ENCODE results near the gene PYCR2.
"Not testable (repeated sequence)": the region's sequence is repeated elsewhere in the genome, so short reads cannot be mapped to it uniquely, and the experiment has no call there.

Gene PYCR2

GRCh38 chr1:225923692-225924555 lies at the start of gene PYCR2:
Gene PYCR2 (minus strand): TSS chr1:225924250. CDS start chr1:225924110, 140 bp downstream.
- peak; percentile 85 to 93 (median 92) for DNase-seq (ENCODE audit: low read depth in 2 of 3, low spot score in 1 of 3)

DNA sequence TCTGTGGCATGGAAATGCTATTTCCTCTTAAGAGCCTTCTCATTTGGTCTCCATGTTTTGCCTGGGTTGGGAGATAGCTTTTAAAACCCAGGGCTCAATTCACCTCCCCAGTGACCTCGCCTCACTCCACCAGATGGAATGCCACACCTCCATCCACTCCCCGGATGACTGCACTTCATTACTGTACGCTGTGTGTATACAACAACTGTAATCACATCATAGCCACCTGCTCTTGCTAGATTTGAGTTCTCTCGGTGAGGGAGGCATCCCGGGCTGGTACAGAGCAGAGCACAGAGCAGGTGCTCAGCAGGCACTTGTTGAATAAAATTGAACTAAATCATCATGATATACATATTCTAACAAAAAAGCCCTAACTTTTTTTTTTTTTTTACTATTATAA lies 49.1 kb upstream of the PYCR2 start:
- DNase-seq (ENCODE audit: low read depth in 2 of 3, low spot score in 1 of 3): no peak

GRCh38 chr1:225972344-225973152 lies 48.5 kb upstream of the PYCR2 start:
- no peak for DNase-seq (ENCODE audit: low read depth in 2 of 3, low spot score in 1 of 3)

DNA sequence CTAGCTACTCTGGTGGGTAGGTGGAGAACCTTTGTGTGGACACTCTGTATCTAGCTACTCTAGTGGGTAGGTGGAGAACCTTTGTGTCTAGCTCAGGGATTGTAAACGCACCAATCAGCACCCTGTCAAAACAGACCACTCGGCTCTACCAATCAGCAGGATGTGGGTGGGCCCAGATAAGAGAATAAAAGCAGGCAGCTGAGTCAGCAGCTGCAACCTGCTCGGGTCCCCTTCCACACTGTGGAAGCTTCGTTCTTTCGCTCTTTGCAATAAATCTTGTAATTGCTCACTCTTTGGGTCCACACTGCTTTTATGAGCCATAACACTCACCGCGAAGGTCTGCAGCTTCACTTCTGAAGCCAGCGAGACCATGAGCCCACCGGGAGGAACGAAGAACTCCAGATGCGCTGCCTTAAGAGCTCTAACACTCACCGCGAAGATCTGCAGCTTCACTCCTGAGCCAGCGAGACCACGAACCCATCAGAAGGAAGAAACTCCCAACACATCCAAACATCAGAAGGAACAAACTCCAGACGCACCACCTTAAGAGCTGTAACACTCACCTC lies 46.6 kb upstream of the PYCR2 start:
- not testable (repeated sequence) for DNase-seq (ENCODE audit: low read depth in 2 of 3, low spot score in 1 of 3)

DNA sequence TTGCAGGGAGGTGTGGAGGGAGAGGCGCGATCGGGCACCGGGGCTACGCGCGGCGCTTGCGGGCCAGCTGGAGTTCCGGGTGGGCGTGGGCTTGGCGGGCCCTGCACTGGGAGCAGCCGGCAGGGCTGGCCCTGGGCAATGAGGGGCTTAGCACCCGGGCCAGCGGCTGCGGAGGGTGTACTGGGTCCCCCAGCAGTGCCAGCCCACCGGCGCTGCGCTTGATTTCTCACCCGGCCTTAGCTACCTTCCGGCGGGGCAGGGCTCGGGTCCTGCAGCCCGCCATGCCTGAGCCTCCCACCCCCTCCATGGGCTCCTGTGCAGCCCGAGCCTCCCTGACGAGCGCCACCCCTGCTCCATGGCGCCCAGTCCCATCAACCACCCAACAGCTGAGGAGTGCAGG lies 45.7 kb upstream of the PYCR2 start:
- not testable (repeated sequence) for DNase-seq (ENCODE audit: low read depth in 2 of 3, low spot score in 1 of 3)

DNA sequence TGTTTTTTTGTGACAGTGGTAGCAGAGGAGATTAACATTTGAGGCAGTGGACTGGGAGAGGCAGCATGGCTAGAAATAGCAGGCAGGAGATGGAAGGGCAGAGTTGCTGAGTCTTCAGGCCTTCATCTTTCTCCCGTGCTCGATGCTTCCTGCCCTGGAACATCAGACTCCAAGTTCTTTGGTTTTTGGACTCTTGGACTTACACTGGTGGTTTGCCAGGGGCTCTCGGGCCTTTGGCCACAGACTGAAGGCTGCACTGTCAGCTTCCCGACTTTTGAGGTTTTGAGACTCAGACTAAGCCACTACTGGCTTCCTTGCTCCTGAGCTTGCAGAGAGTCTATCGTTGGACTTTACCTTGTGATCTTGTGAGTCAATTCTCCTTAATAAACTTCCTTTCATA lies 41.2 kb upstream of the PYCR2 start:
- no peak for DNase-seq (ENCODE audit: low read depth in 2 of 3, low spot score in 1 of 3)

DNA sequence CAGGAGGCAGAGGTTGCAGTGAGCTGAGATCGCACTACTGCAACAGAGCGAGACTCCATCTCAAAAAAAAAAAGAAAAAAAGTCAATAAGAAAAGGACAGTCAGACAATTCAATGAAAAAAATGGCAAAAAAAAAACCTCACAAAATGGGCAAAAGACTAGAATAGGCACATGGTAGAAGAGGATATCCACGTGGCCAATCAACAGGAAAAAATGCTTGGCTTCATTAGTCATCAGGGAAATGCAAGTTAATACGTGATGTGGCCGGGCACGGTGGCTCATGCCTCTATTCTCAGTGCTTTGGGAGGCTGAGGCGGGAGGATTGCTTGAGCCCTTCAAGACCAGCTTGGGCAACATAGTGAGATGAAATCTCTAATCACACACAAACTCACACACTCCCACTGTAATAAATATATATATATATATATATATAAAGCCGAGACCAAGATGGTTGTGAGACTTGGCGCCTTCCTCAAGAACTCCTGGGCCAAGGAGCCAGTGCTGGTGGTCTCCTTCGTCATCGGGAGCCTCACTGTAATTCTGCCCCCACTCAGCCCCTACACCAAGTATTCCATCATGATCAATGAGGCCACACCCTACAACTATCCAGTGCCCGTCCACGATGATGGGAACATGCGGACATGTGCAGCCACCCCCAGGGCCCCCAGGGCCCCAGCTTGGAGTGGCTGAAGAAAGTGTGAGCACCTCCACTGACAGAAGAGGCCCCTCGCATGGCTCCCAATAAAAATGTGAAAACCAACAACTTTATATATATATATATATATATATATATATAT lies 39.9 kb upstream of the PYCR2 start:
- DNase-seq (ENCODE audit: low read depth in 2 of 3, low spot score in 1 of 3): no peak

GRCh38 chr1:225962440-225962975 lies 38.5 kb upstream of the PYCR2 start:
- peak; percentile 39 to 74 (median 65) for DNase-seq (ENCODE audit: low read depth in 2 of 3, low spot score in 1 of 3)

- no peak for DNase-seq (ENCODE audit: low read depth in 2 of 3, low spot score in 1 of 3)
Observed at GRCh38 chr1:225961659-225962439, 37.8 kb upstream of the PYCR2 start.

GRCh38 chr1:225958041-225958440 lies 34.0 kb upstream of the PYCR2 start:
- DNase-seq (ENCODE audit: low read depth in 2 of 3, low spot score in 1 of 3): no peak

- DNase-seq (ENCODE audit: low read depth in 2 of 3, low spot score in 1 of 3): no peak
Observed at GRCh38 chr1:225954753-225955152, 30.7 kb upstream of the PYCR2 start.

DNA sequence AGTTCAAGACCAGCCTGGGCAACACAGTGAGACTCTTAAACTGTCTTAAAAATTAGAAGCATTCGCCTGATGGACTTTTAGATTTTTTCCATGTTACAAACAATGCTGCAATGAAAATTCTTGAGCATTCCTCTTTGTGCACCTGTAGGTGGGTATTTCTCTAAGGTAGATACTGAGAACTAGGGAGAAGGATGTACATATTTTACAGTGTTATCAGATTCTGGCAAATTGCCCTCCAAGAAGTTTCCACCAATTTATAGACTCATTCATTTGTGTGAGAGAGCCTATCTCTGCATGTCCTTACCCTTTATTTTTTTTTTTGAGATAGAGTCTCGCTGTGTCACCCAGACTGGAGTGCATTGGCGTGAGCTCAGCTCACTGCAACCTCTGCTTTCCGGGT lies 29.3 kb upstream of the PYCR2 start:
- no peak for DNase-seq (ENCODE audit: low read depth in 2 of 3, low spot score in 1 of 3)

GRCh38 chr1:225950905-225951497 lies 27.0 kb upstream of the PYCR2 start:
- DNase-seq (ENCODE audit: low read depth in 2 of 3, low spot score in 1 of 3): no peak

GRCh38 chr1:225949041-225949440 lies 25.0 kb upstream of the PYCR2 start:
- DNase-seq (ENCODE audit: low read depth in 2 of 3, low spot score in 1 of 3): no peak

GRCh38 chr1:225946803-225947202 lies 22.8 kb upstream of the PYCR2 start:
- DNase-seq (ENCODE audit: low read depth in 2 of 3, low spot score in 1 of 3): no peak

- DNase-seq (ENCODE audit: low read depth in 2 of 3, low spot score in 1 of 3): no peak
Observed at GRCh38 chr1:225946082-225946620, 22.1 kb upstream of the PYCR2 start.

- no peak for DNase-seq (ENCODE audit: low read depth in 2 of 3, low spot score in 1 of 3)
Observed at GRCh38 chr1:225945564-225945963, 21.5 kb upstream of the PYCR2 start.

DNA sequence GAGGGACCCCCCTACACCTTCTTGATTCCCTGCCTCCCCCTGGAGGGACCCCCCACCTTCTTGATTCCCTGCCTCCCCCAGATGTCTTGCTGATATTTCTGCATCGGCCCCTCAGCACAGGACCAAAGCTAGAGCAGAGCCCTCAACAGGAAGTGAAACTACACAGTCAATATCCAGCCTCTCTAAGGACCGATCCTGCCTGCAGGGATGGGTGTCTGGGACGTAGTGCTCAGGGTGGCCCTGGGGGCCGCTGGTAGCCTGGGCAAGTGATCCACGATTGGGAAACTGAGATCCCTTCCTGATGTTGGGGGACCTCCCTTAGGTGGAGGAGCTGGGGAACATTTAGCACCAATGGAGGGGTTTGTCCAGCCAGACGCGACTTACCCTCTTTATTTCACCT lies 20.9 kb upstream of the PYCR2 start:
- no peak for DNase-seq (ENCODE audit: low read depth in 2 of 3, low spot score in 1 of 3)

GRCh38 chr1:225944387-225944786 lies 20.3 kb upstream of the PYCR2 start:
- DNase-seq (ENCODE audit: low read depth in 2 of 3, low spot score in 1 of 3): no peak
